Measurements from ENCODE around the gene TAC4. TPM values are rescaled to one million over a fixed set of nuclear protein-coding genes. Genes with fewer than 3 reads are reported as not detected.

TAC4 gene
- polyA plus RNA-seq, 1 donor (not counting 4 experiments of a cell fraction or from before 2014, with no cell fraction given), result not detected

DNA sequence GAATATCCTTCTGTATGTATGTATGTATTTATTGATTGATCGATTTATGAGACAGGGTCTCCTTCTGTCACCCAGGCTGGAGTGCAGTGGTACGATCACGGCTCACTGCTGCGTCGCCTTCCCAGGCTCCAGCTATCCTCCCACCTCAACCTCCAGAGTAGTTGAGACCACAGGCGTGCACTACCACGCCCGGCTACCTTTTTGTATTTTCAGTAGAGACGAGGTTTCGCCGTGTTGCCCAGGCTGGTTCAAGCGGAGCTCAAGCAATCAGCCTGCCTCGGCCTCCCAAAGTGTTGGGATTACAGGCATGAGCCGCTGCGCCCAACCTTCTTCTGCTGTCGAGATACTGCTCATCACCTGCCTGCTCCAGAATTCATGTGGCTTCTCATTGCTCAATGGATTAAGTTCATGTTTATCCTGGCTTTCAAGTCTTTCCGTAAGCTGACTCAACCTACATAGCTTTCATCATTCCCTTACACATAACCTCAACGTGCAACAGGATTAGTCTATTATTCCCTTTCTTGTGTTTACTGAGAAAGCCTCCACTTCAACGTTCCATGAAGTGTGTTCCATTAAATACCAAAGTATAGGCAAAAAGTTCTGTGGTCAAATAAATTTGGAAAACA, 13.6 kb downstream of the TAC4 start:
- Histone ChIP-seq H3K4me3 (ENCODE audit: control insufficient read depth in 2 of 3, extremely low read depth in 1 of 3, insufficient read depth in 2 of 3, low read depth in 1 of 3, low read length in 3 of 3) (no peak overlapping the region), H2AFZ (ENCODE audit: control insufficient read depth, low read length) (no peak overlapping the region), H3K27ac (ENCODE audit: control insufficient read depth, insufficient read depth, low read length) (no peak overlapping the region), H3K4me2 (ENCODE audit: control insufficient read depth, extremely low read depth, insufficient read depth, low read depth, low read length) (no peak overlapping the region), H3K4me1 (ENCODE audit: control insufficient read depth, extremely low read depth, insufficient read depth, low read length) (peaks cover 5% of the 10 kb centered on the region), H3K9me1 (ENCODE audit: control insufficient read depth, extremely low read depth, insufficient read depth, low read length) (no peaks in the 10 kb centered on the region), H3K9me3 (ENCODE audit: control insufficient read depth, low read depth, low read length) (no peaks in the 10 kb centered on the region), H4K20me1 (ENCODE audit: control insufficient read depth, extremely low read depth, insufficient read depth, low read length) (no peaks in the 10 kb centered on the region), H3K27me3 (ENCODE audit: control insufficient read depth, extremely low read depth, insufficient read depth, low read length) (no peaks in the 10 kb centered on the region), H3K36me3 (ENCODE audit: control insufficient read depth in 2 of 2, extremely low read depth in 1 of 2, insufficient read depth in 2 of 2, low read length in 2 of 2) (peaks cover 10 to 14% of the 10 kb centered on the region in 2 experiments), H3K79me2 (ENCODE audit: control insufficient read depth, insufficient read depth, low read length) (no peaks in the 10 kb centered on the region), H3K9ac (ENCODE audit: control insufficient read depth, extremely low read depth, insufficient read depth, low read length) (no peak overlapping the region)
- DNase-seq (ENCODE audit: low read depth, low spot score) (no peak), FAIRE-seq (no peak)
- TF ChIP-seq EZH2 (IDR thresholded peaks at IDR 0.05; ENCODE audit: low read length), result no peak
- TF ChIP-seq, protein P1, sequence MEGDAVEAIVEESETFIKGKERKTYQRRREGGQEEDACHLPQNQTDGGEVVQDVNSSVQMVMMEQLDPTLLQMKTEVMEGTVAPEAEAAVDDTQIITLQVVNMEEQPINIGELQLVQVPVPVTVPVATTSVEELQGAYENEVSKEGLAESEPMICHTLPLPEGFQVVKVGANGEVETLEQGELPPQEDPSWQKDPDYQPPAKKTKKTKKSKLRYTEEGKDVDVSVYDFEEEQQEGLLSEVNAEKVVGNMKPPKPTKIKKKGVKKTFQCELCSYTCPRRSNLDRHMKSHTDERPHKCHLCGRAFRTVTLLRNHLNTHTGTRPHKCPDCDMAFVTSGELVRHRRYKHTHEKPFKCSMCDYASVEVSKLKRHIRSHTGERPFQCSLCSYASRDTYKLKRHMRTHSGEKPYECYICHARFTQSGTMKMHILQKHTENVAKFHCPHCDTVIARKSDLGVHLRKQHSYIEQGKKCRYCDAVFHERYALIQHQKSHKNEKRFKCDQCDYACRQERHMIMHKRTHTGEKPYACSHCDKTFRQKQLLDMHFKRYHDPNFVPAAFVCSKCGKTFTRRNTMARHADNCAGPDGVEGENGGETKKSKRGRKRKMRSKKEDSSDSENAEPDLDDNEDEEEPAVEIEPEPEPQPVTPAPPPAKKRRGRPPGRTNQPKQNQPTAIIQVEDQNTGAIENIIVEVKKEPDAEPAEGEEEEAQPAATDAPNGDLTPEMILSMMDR (optimal IDR thresholded peaks at IDR 0.05 in 1 of 3, IDR thresholded peaks at IDR 0.05 in 1 of 3, conservative IDR thresholded peaks at IDR 0.05 in 1 of 3; ENCODE audit: extremely low read depth in 1 of 3, insufficient read depth in 2 of 3, low read length in 3 of 3), result no peak
- dilution Hi-C loops (cut with MboI; ENCODE audit: extremely low pct_ligation_motif_present, low sequenced_read_pairs), result no loop called here

DNA sequence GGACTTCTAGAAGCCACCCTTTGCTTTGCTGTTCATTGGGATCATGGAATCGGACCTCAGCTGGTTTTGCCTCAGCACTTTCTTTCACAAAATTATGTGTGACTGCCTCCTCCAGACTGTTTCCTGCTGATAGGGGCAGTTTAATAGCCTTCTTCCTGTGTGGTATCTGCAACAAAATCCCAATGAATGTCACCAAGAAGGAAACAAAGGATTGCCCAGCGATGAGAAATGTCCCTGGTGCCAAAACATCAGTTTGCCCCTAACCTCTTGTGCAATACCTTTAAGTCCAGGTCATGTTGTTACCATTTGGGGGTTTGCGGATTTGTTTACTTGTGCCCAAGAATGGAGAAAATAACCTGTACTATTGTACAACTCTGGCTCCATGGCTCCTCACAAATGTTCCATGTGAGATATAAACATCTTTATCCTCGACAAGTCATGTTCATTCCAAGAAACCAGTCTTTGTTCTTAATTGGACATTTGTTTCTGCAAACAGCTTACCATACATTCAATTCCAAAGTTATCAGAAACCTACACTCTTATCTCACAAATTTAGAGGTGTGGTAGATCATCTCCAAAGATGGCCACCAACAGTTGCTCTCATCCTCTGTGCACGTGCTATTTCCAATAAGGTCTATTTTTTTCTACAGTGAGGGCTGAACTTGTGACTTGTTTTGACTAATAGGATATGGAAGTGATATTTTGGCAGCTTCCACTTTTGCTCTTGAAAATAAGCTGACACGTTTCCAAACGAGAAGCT, 14.8 kb downstream of the TAC4 start:
- dilution Hi-C loops (cut with MboI; ENCODE audit: extremely low pct_ligation_motif_present, low sequenced_read_pairs), result no loop called here
- FAIRE-seq, result no peak

More for the DNA sequence above, 14.8 kb downstream of the TAC4 start:
- peaks cover 5% of the 10 kb centered on the region for H3K4me1 ChIP-seq (ENCODE audit: control insufficient read depth, extremely low read depth, insufficient read depth, low read length)
- no peak for TF ChIP-seq EZH2 (IDR thresholded peaks at IDR 0.05; ENCODE audit: low read length)
- TF ChIP-seq, protein P1 (optimal IDR thresholded peaks at IDR 0.05 in 1 of 3, IDR thresholded peaks at IDR 0.05 in 1 of 3, conservative IDR thresholded peaks at IDR 0.05 in 1 of 3; ENCODE audit: extremely low read depth in 1 of 3, insufficient read depth in 2 of 3, low read length in 3 of 3), result no peak
- no peak overlapping the region for H3K4me3 ChIP-seq (ENCODE audit: control insufficient read depth in 2 of 3, extremely low read depth in 1 of 3, insufficient read depth in 2 of 3, low read depth in 1 of 3, low read length in 3 of 3)
- no peak overlapping the region for H3K4me2 ChIP-seq (ENCODE audit: control insufficient read depth, extremely low read depth, insufficient read depth, low read depth, low read length)
- no peaks in the 10 kb centered on the region for H3K9me3 ChIP-seq (ENCODE audit: control insufficient read depth, low read depth, low read length)
- no peaks in the 10 kb centered on the region for H4K20me1 ChIP-seq (ENCODE audit: control insufficient read depth, extremely low read depth, insufficient read depth, low read length)
- no peak overlapping the region for H2AFZ ChIP-seq (ENCODE audit: control insufficient read depth, low read length)
- DNase-seq (ENCODE audit: low read depth, low spot score), result no peak
- no peaks in the 10 kb centered on the region for H3K79me2 ChIP-seq (ENCODE audit: control insufficient read depth, insufficient read depth, low read length)
- no peak overlapping the region for H3K9ac ChIP-seq (ENCODE audit: control insufficient read depth, extremely low read depth, insufficient read depth, low read length)
- no peaks in the 10 kb centered on the region for H3K27me3 ChIP-seq (ENCODE audit: control insufficient read depth, extremely low read depth, insufficient read depth, low read length)
- H3K36me3 ChIP-seq (ENCODE audit: control insufficient read depth in 2 of 2, extremely low read depth in 1 of 2, insufficient read depth in 2 of 2, low read length in 2 of 2), result peaks cover 9 to 14% of the 10 kb centered on the region in 2 experiments
- no peak overlapping the region for H3K27ac ChIP-seq (ENCODE audit: control insufficient read depth, insufficient read depth, low read length)
- no peaks in the 10 kb centered on the region for H3K9me1 ChIP-seq (ENCODE audit: control insufficient read depth, extremely low read depth, insufficient read depth, low read length)
